DND-41 (cell line): ENCODE data around the gene TBC1D19.

ENCODE experiments used
- ATAC-seq: fragments of 200-7000 bp; cut with Tn5 transposase; 3 replicates; pipeline ENCODE4 v1.9.1; 2021; ENCODE audit warnings: low read depth; ENCODE audit not compliant: insufficient read depth
- DNase-seq: peaks from one replicate; pipeline ENCODE4 v3.0.0-alpha.2; 2020
- H2AFZ ChIP-seq: 2 replicates; pipeline ENCODE4 v1.6.0; 2012; ENCODE audit warnings: low read depth, low read length
- H3K27ac ChIP-seq: 2 replicates; pipeline ENCODE4 v1.5.1; 2012; ENCODE audit warnings: low read length, inconsistent platforms
- H3K27me3 ChIP-seq: fragments of 200-600 bp; sonication (generic); 2 replicates; pipeline ENCODE4 v1.6.0; 2012; ENCODE audit warnings: low read length, mild to moderate bottlenecking, inconsistent platforms; ENCODE audit not compliant: insufficient read depth, poor library complexity
- H3K36me3 ChIP-seq: 2 replicates; pipeline ENCODE4 v1.5.1; 2012; ENCODE audit warnings: low read length, inconsistent platforms; ENCODE audit not compliant: insufficient read depth
- H3K4me1 ChIP-seq: 2 replicates; pipeline ENCODE4 v1.5.1; 2012; ENCODE audit warnings: mild to moderate bottlenecking, low read length; ENCODE audit not compliant: insufficient read depth
- H3K4me2 ChIP-seq: 2 replicates; pipeline ENCODE4 v1.6.0; 2012; ENCODE audit warnings: mild to moderate bottlenecking, moderate library complexity, low read length, inconsistent platforms; ENCODE audit not compliant: insufficient read depth
- H3K4me3 ChIP-seq, 2 experiments: fragments of 200-600 bp in 1 of 2; shearing (Covaris generic) in 1 of 2; 2 replicates each; pipeline ENCODE4 v1.5.1; 2012 to 2016; ENCODE audit warnings: inconsistent platforms in 2 of 2, low read length in 2 of 2, mild to moderate bottlenecking in 2 of 2, low read depth in 1 of 2, moderate library complexity in 1 of 2
- H3K79me2 ChIP-seq: 2 replicates; pipeline ENCODE4 v1.6.0; 2012; ENCODE audit warnings: low read length, inconsistent platforms; ENCODE audit not compliant: insufficient read depth
- H3K9ac ChIP-seq: 2 replicates; pipeline ENCODE4 v1.6.0; 2012; ENCODE audit warnings: low read depth, mild to moderate bottlenecking, inconsistent platforms, low read length, moderate library complexity
- H3K9me3 ChIP-seq: 2 replicates; pipeline ENCODE4 v1.5.1; 2012; ENCODE audit warnings: low read length, moderate library complexity, mild to moderate bottlenecking, inconsistent platforms; ENCODE audit not compliant: insufficient read depth, severe bottlenecking
- H4K20me1 ChIP-seq: 2 replicates; pipeline ENCODE4 v1.6.0; 2012; ENCODE audit warnings: low read length; ENCODE audit not compliant: insufficient read depth
- CTCF ChIP-seq: IDR thresholded peaks from 2 replicates; pipeline ENCODE4 v1.5.1; 2012; ENCODE audit warnings: borderline replicate concordance, low read length, moderate library complexity, mild to moderate bottlenecking; ENCODE audit not compliant: poor library complexity, severe bottlenecking; ENCODE audit errors: extremely low read depth
- EZH2 ChIP-seq: IDR thresholded peaks from 3 replicates; pipeline ENCODE4 v1.6.1; 2012; ENCODE audit warnings: borderline replicate concordance, low read depth, mild to moderate bottlenecking, moderate library complexity, low read length, inconsistent platforms; ENCODE audit not compliant: severe bottlenecking

TBC1D19 gene

GRCh38 chr4:26749867-26750266 lies 166.0 kb downstream of the TBC1D19 start:
- no peaks in the 10 kb centered on the region for H3K9me3 ChIP-seq
- H3K27me3 ChIP-seq = no peaks in the 10 kb centered on the region
- no peak overlapping the region for H3K4me3 ChIP-seq
- no peaks in the 10 kb centered on the region for H4K20me1 ChIP-seq
- DNase-seq (no peak), ATAC-seq (no peak)
- no peak overlapping the region for H3K27ac ChIP-seq
- H2AFZ ChIP-seq = no peak overlapping the region
- H3K4me2 ChIP-seq = no peak overlapping the region
- H3K4me1 ChIP-seq = no peaks in the 10 kb centered on the region
- H3K36me3 ChIP-seq = peaks cover 6% of the 10 kb centered on the region; the same call in 1 of the 2 replicates
- H3K9ac ChIP-seq = no peak overlapping the region
- no peaks in the 10 kb centered on the region for H3K79me2 ChIP-seq
- TF ChIP-seq CTCF = no peak
- TF ChIP-seq EZH2 = no peak

GRCh38 chr4:26751004-26751403 lies 167.1 kb downstream of the TBC1D19 start:
- H3K9me3 ChIP-seq = no peaks in the 10 kb centered on the region
- no peak for DNase-seq
- H3K4me2 ChIP-seq = no peak overlapping the region
- ATAC-seq = no peak
- H4K20me1 ChIP-seq = no peaks in the 10 kb centered on the region
- H2AFZ ChIP-seq = no peak overlapping the region
- H3K36me3 ChIP-seq = peaks cover 6% of the 10 kb centered on the region; the same call in 1 of the 2 replicates
- H3K4me3 ChIP-seq = no peak overlapping the region
- no peaks in the 10 kb centered on the region for H3K27me3 ChIP-seq
- H3K9ac ChIP-seq = no peak overlapping the region
- H3K27ac ChIP-seq = no peak overlapping the region
- no peak for TF ChIP-seq CTCF
- no peak for TF ChIP-seq EZH2
- H3K79me2 ChIP-seq = no peaks in the 10 kb centered on the region
- H3K4me1 ChIP-seq = no peaks in the 10 kb centered on the region

GRCh38 chr4:26751838-26752237 lies 168.0 kb downstream of the TBC1D19 start:
- H4K20me1 ChIP-seq = no peaks in the 10 kb centered on the region
- no peak for TF ChIP-seq EZH2
- no peak for TF ChIP-seq CTCF
- no peak for ATAC-seq
- H2AFZ ChIP-seq = no peak overlapping the region
- H3K4me3 ChIP-seq = no peak overlapping the region
- no peak overlapping the region for H3K27ac ChIP-seq
- H3K79me2 ChIP-seq = no peaks in the 10 kb centered on the region
- no peak overlapping the region for H3K9ac ChIP-seq
- no peaks in the 10 kb centered on the region for H3K4me1 ChIP-seq
- H3K27me3 ChIP-seq = no peaks in the 10 kb centered on the region
- H3K4me2 ChIP-seq = no peak overlapping the region
- peaks cover 11% of the 10 kb centered on the region; the same call in 1 of the 2 replicates for H3K36me3 ChIP-seq
- H3K9me3 ChIP-seq = no peaks in the 10 kb centered on the region
- DNase-seq = no peak

GRCh38 chr4:26753187-26753586 lies 169.3 kb downstream of the TBC1D19 start:
- TF ChIP-seq EZH2 (no peak), CTCF (no peak)
- H2AFZ ChIP-seq = no peak overlapping the region
- no peak overlapping the region for H3K4me2 ChIP-seq
- no peaks in the 10 kb centered on the region for H3K9me3 ChIP-seq
- ATAC-seq (no peak), DNase-seq (no peak)
- H3K4me1 ChIP-seq = no peaks in the 10 kb centered on the region
- H3K27ac ChIP-seq = no peak overlapping the region
- H3K9ac ChIP-seq = no peak overlapping the region
- no peaks in the 10 kb centered on the region for H3K79me2 ChIP-seq
- no peaks in the 10 kb centered on the region for H3K27me3 ChIP-seq
- no peaks in the 10 kb centered on the region for H4K20me1 ChIP-seq
- peaks cover 11% of the 10 kb centered on the region; the same call in 1 of the 2 replicates for H3K36me3 ChIP-seq
- H3K4me3 ChIP-seq = no peak overlapping the region
